ENCODE data around the gene RRP1B. TPM values are rescaled to one million over a fixed set of nuclear protein-coding genes. Genes with fewer than 3 reads are reported as not detected.
"Not testable (repeated sequence)": the region's sequence is repeated elsewhere in the genome, so short reads cannot be mapped to it uniquely, and the experiment has no call there.

Gene RRP1B
- 10 to 100 TPM; 30.3 to 30.6 TPM for total RNA-seq
- 87.9 to 146 reads per million in 2 donors for total RNA-seq

GRCh38 chr21:43659136-43660000 is at the start of gene RRP1B, which contains the start of gene HSF2BP:
TSS of gene RRP1B (plus strand) at chr21:43659560. CDS start at chr21:43659665, 105 bp downstream.
TSS of gene HSF2BP (minus strand) at chr21:43659488. CDS start at chr21:43658096, 1,392 bp downstream.
- Mint-ChIP-seq H3K27ac (peak within 1 kb of the TSS; percentile 94), H3K4me3 (peak within 1 kb of the TSS; percentile 95), H3K36me3 (ENCODE audit: low read depth) (peaks cover 2% of the 10 kb centered on the region), H3K4me1 (peaks cover 22% of the 10 kb centered on the region), H3K27me3 (no peaks in the 10 kb centered on the region)
- ATAC-seq (peak; percentile 90), DNase-seq (peak; percentile 71 to 82 (median 73))
- no peaks in the 10 kb centered on the region for H3K9me3 ChIP-seq (ENCODE audit: control insufficient read depth, low read length, poor library complexity, severe bottlenecking)

- DNase-seq (no peak), ATAC-seq (no peak)
- H3K27me3 Mint-ChIP-seq = no peaks in the 10 kb centered on the region
- no peak overlapping the region for H3K27ac Mint-ChIP-seq
- no peaks in the 10 kb centered on the region for H3K36me3 Mint-ChIP-seq (ENCODE audit: low read depth)
- no peak overlapping the region for H3K4me3 Mint-ChIP-seq
- H3K4me1 Mint-ChIP-seq = peaks cover 3% of the 10 kb centered on the region
- no peaks in the 10 kb centered on the region for H3K9me3 ChIP-seq (ENCODE audit: control insufficient read depth, low read length, poor library complexity, severe bottlenecking)
These were observed 47.6 kb upstream of the RRP1B start for GRCh38 chr21:43611598-43612369.

GRCh38 chr21:43613755-43614638 is 45.4 kb upstream of the RRP1B start:
- no peaks in the 10 kb centered on the region for H3K27me3 Mint-ChIP-seq
- DNase-seq (no peak), ATAC-seq (no peak)
- H3K4me1 Mint-ChIP-seq = no peaks in the 10 kb centered on the region
- no peaks in the 10 kb centered on the region for H3K9me3 ChIP-seq (ENCODE audit: control insufficient read depth, low read length, poor library complexity, severe bottlenecking)
- no peaks in the 10 kb centered on the region for H3K36me3 Mint-ChIP-seq (ENCODE audit: low read depth)
- H3K27ac Mint-ChIP-seq = no peak overlapping the region
- H3K4me3 Mint-ChIP-seq = no peak overlapping the region

GRCh38 chr21:43614839-43615238 is 44.5 kb upstream of the RRP1B start:
- Mint-ChIP-seq H3K36me3 (ENCODE audit: low read depth) (no peaks in the 10 kb centered on the region), H3K27me3 (no peaks in the 10 kb centered on the region), H3K4me3 (no peak overlapping the region), H3K4me1 (no peaks in the 10 kb centered on the region), H3K27ac (no peak overlapping the region)
- DNase-seq = no peak
- no peak for ATAC-seq
- H3K9me3 ChIP-seq (ENCODE audit: control insufficient read depth, low read length, poor library complexity, severe bottlenecking) = no peaks in the 10 kb centered on the region

- not testable (repeated sequence) for H3K27me3 Mint-ChIP-seq; H3K4me3 Mint-ChIP-seq; H3K4me1 Mint-ChIP-seq; H3K36me3 Mint-ChIP-seq (ENCODE audit: low read depth); H3K9me3 ChIP-seq (ENCODE audit: control insufficient read depth, low read length, poor library complexity, severe bottlenecking); ATAC-seq; DNase-seq; H3K27ac Mint-ChIP-seq
These were observed 42.5 kb upstream of the RRP1B start for GRCh38 chr21:43616861-43617260.

GRCh38 chr21:43618940-43619339 is 40.4 kb upstream of the RRP1B start:
- H3K4me3 Mint-ChIP-seq = no peak overlapping the region
- H3K9me3 ChIP-seq (ENCODE audit: control insufficient read depth, low read length, poor library complexity, severe bottlenecking) = no peaks in the 10 kb centered on the region
- peaks cover 3% of the 10 kb centered on the region for H3K36me3 Mint-ChIP-seq (ENCODE audit: low read depth)
- peaks cover 2% of the 10 kb centered on the region for H3K4me1 Mint-ChIP-seq
- DNase-seq = no peak
- no peak for ATAC-seq
- peaks cover 12% of the 10 kb centered on the region for H3K27me3 Mint-ChIP-seq
- no peak overlapping the region for H3K27ac Mint-ChIP-seq

GRCh38 chr21:43619344-43619743 is 40.0 kb upstream of the RRP1B start:
- no peak for ATAC-seq
- H3K4me3 Mint-ChIP-seq = no peak overlapping the region
- H3K27me3 Mint-ChIP-seq = peaks cover 12% of the 10 kb centered on the region
- peaks cover 3% of the 10 kb centered on the region for H3K36me3 Mint-ChIP-seq (ENCODE audit: low read depth)
- H3K27ac Mint-ChIP-seq = no peak overlapping the region
- peaks cover 2% of the 10 kb centered on the region for H3K4me1 Mint-ChIP-seq
- no peaks in the 10 kb centered on the region for H3K9me3 ChIP-seq (ENCODE audit: control insufficient read depth, low read length, poor library complexity, severe bottlenecking)
- DNase-seq = no peak

GRCh38 chr21:43619856-43620255 is 39.5 kb upstream of the RRP1B start:
- H3K36me3 Mint-ChIP-seq (ENCODE audit: low read depth) = peaks cover 3% of the 10 kb centered on the region
- H3K4me1 Mint-ChIP-seq = peaks cover 2% of the 10 kb centered on the region
- no peak for ATAC-seq
- peaks cover 15% of the 10 kb centered on the region for H3K27me3 Mint-ChIP-seq
- no peak overlapping the region for H3K4me3 Mint-ChIP-seq
- H3K9me3 ChIP-seq (ENCODE audit: control insufficient read depth, low read length, poor library complexity, severe bottlenecking) = no peaks in the 10 kb centered on the region
- DNase-seq = no peak
- no peak overlapping the region for H3K27ac Mint-ChIP-seq

GRCh38 chr21:43622796-43623195 is 36.6 kb upstream of the RRP1B start:
- Mint-ChIP-seq H3K27me3 (peaks cover 33% of the 10 kb centered on the region), H3K4me1 (peaks cover 2% of the 10 kb centered on the region), H3K36me3 (ENCODE audit: low read depth) (peaks cover 3% of the 10 kb centered on the region), H3K27ac (no peak overlapping the region), H3K4me3 (no peak overlapping the region)
- ATAC-seq (no peak), DNase-seq (no peak)
- H3K9me3 ChIP-seq (ENCODE audit: control insufficient read depth, low read length, poor library complexity, severe bottlenecking) = no peaks in the 10 kb centered on the region

GRCh38 chr21:43623588-43623987 is 35.8 kb upstream of the RRP1B start:
- DNase-seq = no peak
- H3K9me3 ChIP-seq (ENCODE audit: control insufficient read depth, low read length, poor library complexity, severe bottlenecking) = no peaks in the 10 kb centered on the region
- no peak overlapping the region for H3K4me3 Mint-ChIP-seq
- H3K4me1 Mint-ChIP-seq = peaks cover 2% of the 10 kb centered on the region
- no peak for ATAC-seq
- peaks cover 3% of the 10 kb centered on the region for H3K36me3 Mint-ChIP-seq (ENCODE audit: low read depth)
- peaks cover 33% of the 10 kb centered on the region for H3K27me3 Mint-ChIP-seq
- no peak overlapping the region for H3K27ac Mint-ChIP-seq

- H3K4me3 Mint-ChIP-seq = no peak overlapping the region
- no peak for ATAC-seq
- H3K27me3 Mint-ChIP-seq = peaks cover 33% of the 10 kb centered on the region
- H3K36me3 Mint-ChIP-seq (ENCODE audit: low read depth) = peaks cover 3% of the 10 kb centered on the region
- peaks cover 2% of the 10 kb centered on the region for H3K4me1 Mint-ChIP-seq
- H3K27ac Mint-ChIP-seq = no peak overlapping the region
- no peak for DNase-seq
- no peaks in the 10 kb centered on the region for H3K9me3 ChIP-seq (ENCODE audit: control insufficient read depth, low read length, poor library complexity, severe bottlenecking)
These were observed 35.0 kb upstream of the RRP1B start for GRCh38 chr21:43624339-43624738.

- Mint-ChIP-seq H3K27ac (no peak overlapping the region), H3K4me3 (no peak overlapping the region), H3K27me3 (peaks cover 33% of the 10 kb centered on the region), H3K36me3 (ENCODE audit: low read depth) (peaks cover 6% of the 10 kb centered on the region), H3K4me1 (peaks cover 4% of the 10 kb centered on the region)
- no peaks in the 10 kb centered on the region for H3K9me3 ChIP-seq (ENCODE audit: control insufficient read depth, low read length, poor library complexity, severe bottlenecking)
- DNase-seq = no peak
- no peak for ATAC-seq
These were observed 33.0 kb upstream of the RRP1B start for GRCh38 chr21:43626390-43626789.

- H3K27ac Mint-ChIP-seq = no peak overlapping the region
- ATAC-seq = no peak
- H3K9me3 ChIP-seq (ENCODE audit: control insufficient read depth, low read length, poor library complexity, severe bottlenecking) = no peaks in the 10 kb centered on the region
- peaks cover 9% of the 10 kb centered on the region for H3K36me3 Mint-ChIP-seq (ENCODE audit: low read depth)
- H3K4me3 Mint-ChIP-seq = no peak overlapping the region
- peaks cover 33% of the 10 kb centered on the region for H3K27me3 Mint-ChIP-seq
- peaks cover 4% of the 10 kb centered on the region for H3K4me1 Mint-ChIP-seq
- DNase-seq = no peak
These were observed 31.8 kb upstream of the RRP1B start for GRCh38 chr21:43627527-43627926.

Measured in T-helper 17 cell (primary cell).